HG02759 (cell line): ENCODE data around the gene RAB11FIP3.
"Not testable (repeated sequence)": the region's sequence is repeated elsewhere in the genome, so short reads cannot be mapped to it uniquely, and the experiment has no call there.

Source experiments
- ATAC-seq: cut with Tn5 transposase; IDR thresholded peaks from one replicate; pipeline ENCODE4 v1.9.1; 2021; ENCODE audit warnings: mild to moderate bottlenecking, moderate library complexity; ENCODE audit not compliant: unreplicated experiment

The RAB11FIP3 gene

DNA sequence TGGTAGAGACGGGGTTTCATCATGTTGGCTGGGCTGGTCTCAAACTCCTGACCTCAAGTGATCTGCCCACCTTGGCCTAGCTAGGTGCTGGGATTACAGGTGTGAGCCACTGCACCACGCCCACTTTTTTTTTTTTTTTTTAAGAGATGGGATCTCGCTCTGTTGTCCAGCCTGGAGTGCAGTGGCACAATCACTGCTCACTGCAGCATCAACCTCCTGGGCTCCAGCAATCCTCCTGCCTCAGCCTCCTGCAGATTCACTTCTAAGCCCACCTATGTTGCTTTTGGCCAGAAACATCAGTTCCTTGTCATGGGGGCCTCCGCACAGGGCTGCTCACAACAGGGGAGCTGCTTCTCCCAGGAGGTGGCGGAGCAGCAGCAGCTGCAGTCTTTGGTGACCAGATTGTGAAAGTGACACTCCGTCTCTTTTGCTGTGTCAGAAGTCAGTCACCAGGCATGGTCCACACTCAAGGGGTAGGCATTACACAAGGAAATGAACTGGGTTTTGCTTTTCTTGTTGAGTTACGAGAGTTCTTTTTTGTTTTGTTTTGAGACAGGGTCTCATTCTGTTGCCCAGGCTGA is 32.9 kb upstream of the RAB11FIP3 start:
- ATAC-seq: no peak

GRCh38 chr16:396199-396598 is 29.2 kb upstream of the RAB11FIP3 start:
- ATAC-seq: no peak

- ATAC-seq: no peak
Observed at GRCh38 chr16:396605-397004, 28.8 kb upstream of the RAB11FIP3 start.

DNA sequence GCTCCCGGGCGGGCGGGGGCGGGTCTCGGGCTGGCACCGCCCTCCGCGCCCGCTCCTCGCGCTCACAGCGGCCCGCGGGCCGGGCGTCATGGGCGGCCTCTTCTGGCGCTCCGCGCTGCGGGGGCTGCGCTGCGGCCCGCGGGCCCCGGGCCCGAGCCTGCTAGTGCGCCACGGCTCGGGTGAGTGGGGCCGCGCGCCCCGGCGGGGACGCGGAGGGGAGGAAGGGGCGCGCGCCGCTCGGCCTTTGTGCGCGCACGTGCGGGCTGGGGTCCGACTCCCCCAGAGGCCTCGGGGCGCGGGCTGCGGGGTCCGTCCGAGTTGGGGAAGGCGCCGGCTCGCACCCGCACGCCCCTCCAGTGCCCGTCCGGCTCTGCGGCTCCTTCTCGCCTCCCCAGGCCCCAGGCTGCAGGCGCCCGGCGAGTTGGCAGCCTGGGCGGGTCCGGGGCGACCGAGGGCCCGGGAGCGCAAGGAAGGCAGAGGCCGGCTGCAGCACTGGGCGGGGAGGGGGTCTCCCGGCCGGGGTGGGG is 28.3 kb upstream of the RAB11FIP3 start, which contains the start of gene NME4:
TSS of gene NME4 (plus strand) at position 65 of the 527 bp plus-strand sequence. CDS start at position 89, 24 bp downstream.
- ATAC-seq: no peak

- no peak for ATAC-seq
Observed at GRCh38 chr16:397736-398332, 27.6 kb upstream of the RAB11FIP3 start.

GRCh38 chr16:398561-399339 is 26.7 kb upstream of the RAB11FIP3 start:
- no peak for ATAC-seq

DNA sequence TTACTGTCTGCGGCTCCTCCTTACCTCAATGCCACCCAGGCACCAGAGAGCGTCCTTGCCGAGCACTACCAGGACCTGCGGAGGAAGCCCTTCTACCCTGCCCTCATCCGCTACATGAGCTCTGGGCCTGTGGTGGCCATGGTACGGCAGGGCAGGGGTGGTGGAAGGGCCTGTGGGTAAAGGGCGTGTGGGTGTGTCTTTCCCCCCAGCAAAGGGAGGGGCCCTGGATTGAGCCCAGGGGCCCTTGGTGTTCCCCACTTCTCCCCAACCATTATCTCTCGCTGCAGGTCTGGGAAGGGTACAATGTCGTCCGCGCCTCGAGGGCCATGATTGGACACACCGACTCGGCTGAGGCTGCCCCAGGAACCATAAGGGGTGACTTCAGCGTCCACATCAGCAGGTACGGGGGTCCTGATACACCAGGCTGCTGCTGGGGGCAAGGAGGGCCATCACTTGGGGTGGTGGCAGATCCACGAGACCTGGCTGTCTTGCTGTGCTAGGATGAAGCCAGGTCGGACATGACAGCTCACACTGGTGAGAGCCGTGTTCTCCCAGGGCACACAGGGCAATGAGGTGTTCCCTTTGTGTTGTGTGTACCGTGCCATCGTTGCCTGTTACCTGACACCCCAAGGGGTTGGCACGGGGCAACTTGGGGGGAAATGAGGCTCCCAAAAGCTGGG is 26.0 kb upstream of the RAB11FIP3 start:
- no peak for ATAC-seq

GRCh38 chr16:400061-400591 is 25.3 kb upstream of the RAB11FIP3 start:
- ATAC-seq: no peak

- peak; percentile 72 for ATAC-seq
Observed at GRCh38 chr16:401468-402348, 23.7 kb upstream of the RAB11FIP3 start, which contains the start of gene DECR2. TSS of gene DECR2 (plus strand) at chr16:401885. CDS start at chr16:401964, 79 bp downstream.

- ATAC-seq: no peak
Observed at GRCh38 chr16:404971-405486, 20.4 kb upstream of the RAB11FIP3 start.

- no peak for ATAC-seq
Observed at GRCh38 chr16:405548-406506, 19.6 kb upstream of the RAB11FIP3 start.

DNA sequence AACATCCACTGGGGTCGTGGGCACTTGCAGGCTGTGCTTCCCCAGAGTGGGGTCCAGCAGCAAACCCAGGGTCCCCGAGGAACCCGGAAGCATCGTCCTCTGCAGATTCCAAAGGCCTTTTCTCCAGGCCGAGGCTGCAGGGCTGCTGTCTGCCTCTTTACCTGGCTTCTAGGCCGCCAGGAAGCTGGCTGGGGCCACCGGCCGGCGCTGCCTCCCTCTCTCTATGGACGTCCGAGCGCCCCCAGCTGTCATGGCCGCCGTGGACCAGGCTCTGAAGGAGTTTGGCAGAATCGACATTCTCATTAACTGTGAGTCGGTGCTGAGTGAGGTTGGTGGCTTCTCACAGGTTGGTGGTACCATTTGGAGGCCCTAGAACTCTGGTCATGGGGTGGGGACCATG is 18.2 kb upstream of the RAB11FIP3 start:
- no peak for ATAC-seq

- ATAC-seq: no peak
Observed at GRCh38 chr16:410516-411178, 14.8 kb upstream of the RAB11FIP3 start.

DNA sequence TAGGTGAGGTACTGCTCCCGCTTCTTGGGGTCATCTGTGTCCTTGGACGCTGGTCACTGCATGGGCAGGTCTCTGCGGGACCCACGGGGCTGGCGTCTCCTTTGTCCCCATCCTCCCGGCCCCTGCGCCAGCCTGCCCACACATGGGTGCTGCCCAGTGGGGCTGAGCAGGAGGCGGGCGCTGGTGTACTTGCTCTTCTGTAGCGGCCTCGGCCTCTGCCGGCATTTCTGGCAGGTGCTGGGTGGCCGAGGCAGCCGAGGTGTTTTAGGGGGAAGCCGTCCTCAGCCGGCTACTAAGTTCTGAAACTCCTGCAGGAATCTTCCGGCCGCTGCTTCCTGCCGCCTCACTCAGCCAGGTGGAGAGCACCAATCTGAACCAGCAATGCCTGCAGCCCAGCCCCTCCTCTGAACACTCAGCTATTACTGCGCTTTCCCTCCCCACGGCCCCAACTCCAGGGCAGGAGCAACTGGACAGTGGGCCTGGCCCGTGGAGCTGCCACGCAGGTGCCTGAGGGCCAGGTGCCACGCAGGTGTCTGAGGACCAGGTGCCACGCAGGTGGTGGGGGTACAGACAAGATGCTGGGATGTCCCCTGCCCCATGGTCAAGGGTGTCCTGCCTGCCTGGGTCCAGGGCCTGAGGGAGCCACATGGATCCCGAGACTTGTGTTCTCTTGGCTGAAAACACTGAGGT is 13.7 kb upstream of the RAB11FIP3 start:
- ATAC-seq: no peak

DNA sequence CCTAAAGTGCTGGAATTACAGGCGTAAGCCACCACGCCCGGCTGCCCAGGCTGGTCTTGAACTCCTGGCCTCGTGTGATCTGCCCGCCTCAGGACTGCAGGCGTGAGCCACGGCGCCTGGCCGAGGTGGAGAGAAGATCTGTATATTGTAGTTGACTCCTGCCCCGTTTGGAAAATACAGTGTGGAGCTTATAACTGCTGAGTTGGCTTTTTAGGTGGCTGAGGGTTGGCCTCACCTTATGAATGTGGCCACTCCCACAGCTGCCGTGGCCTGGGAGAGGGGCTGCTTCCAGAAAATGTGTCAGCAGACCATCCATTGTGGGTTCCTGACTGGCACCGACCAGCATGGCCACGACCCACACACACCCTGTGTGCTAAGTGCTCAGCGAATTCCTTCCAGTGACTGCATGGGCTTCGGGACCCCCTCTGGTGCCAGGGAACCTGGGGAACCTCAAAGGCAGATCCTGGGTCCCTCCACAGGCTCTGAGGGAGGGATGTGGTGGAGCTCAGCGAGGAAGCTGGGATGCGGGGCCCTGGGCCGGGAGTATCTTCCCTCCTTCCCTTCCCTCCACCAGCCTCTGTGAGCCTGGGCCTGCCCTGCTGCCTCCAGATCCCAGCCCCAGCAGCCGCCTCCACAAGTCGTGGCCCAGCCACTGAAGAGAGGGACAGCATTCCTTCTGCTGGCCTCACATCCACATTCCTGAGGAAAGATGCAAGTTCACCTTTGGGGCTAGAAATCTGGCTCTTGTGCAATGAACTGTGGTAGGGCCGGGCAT is 10.9 kb upstream of the RAB11FIP3 start:
- ATAC-seq: no peak

DNA sequence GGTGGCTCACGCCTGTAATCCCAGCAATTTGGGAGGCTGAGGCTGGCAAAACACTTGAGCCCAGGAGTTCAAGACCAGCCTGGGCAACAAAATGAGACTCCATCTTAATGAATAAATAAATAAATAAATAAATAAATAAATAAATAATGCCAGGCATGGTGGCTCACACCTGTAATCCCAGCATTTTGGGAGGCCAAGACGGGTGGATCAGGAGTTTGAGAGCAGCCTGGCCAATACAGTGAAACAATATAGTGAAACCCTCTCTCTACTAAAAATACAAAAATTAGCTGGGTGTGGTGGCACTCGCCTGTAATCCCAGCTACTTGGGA is 10.3 kb upstream of the RAB11FIP3 start:
- ATAC-seq: not testable (repeated sequence)

DNA sequence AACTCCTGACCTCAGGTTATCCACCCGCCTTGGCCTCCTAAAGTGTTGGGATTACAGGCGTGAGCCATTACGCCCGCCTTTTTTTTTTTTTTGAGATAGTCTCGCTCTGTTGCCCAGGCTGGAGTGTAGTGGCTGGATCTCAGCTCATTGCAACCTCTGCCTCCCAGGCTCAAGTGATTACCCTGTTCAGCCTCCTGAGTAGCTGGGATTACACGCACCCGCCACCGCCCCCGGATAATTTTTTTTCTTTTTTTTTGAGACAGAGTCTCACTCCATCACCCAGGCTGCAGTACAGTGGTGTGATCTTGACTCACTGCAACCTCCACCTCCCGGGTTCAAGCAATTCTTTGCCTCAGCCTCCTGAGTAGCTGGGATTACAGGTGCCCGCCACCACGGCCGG is 3.3 kb upstream of the RAB11FIP3 start:
- ATAC-seq: not testable (repeated sequence)
